Muscle of arm (tissue), 14 donors: Measurements from ENCODE around the gene HELLS. TPM values are rescaled to one million over a fixed set of nuclear protein-coding genes. Genes with fewer than 3 reads are reported as not detected.
A peak's percentile ranks its signal among the peaks of the same experiment; 100 is the strongest.
"Not testable (repeated sequence)": the region's sequence is repeated elsewhere in the genome, so short reads cannot be mapped to it uniquely, and the experiment has no call there.

Source experiments
- DNase-seq: peaks from one replicate; pipeline ENCODE4 v3.0.0-alpha.2; 2013
- long read RNA-seq, 11 donors: transcript quantifications; one replicate each; lab custom pipeline, GENCODE V29; 2026
- polyA plus RNA-seq, 12 donors: library from polyadenylated mRNA; unstranded; fragments of 120-200 nt; gene quantifications; one replicate each; pipeline ENCODE4 v1.2.1, GENCODE V29; 2013; ENCODE audit not compliant: insufficient read length in 12 of 12

Gene HELLS
- polyA plus RNA-seq, result 10 to 100 TPM in 5 of 12 donors, 1 to 10 TPM in 6, not detected in 1; 4.5 to 20.0 (median 9.9) TPM
- long read RNA-seq, donor 1, result 0 reads
- long read RNA-seq, donor 2, partial matches to known transcripts, result 0 of 1 reads
- long read RNA-seq, donor 2, other reads (novel, unspliced or antisense), result 0 of 1 reads
- long read RNA-seq, donor 3, result 0 reads
- long read RNA-seq, donor 4, result 0 reads
- long read RNA-seq, donor 5, result 0 reads
- long read RNA-seq, donor 6, result 0 reads
- long read RNA-seq, donor 7, result 0 reads
- long read RNA-seq, donor 8, result 0 reads
- long read RNA-seq, donor 9, partial matches to known transcripts, result 0 of 1 reads
- long read RNA-seq, donor 9, other reads (novel, unspliced or antisense), result 0 of 1 reads
- long read RNA-seq, donor 10, result 0 reads
- long read RNA-seq, donor 11, partial matches to known transcripts, result 0 of 1 reads
- long read RNA-seq, donor 11, other reads (novel, unspliced or antisense), result 0 of 1 reads

GRCh38 chr10:94545391-94546048 is at the start of gene HELLS:
Gene HELLS (plus strand): TSS chr10:94545788. CDS start chr10:94545922, 134 bp downstream.
- DNase-seq, result peak; percentile 92

- DNase-seq, result no peak
These were observed 49.6 kb upstream of the HELLS start for GRCh38 chr10:94496010-94496409.

- DNase-seq, result no peak
These were observed 48.9 kb upstream of the HELLS start for GRCh38 chr10:94496646-94497045.

- no peak for DNase-seq
These were observed 45.5 kb upstream of the HELLS start for GRCh38 chr10:94500063-94500462.

GRCh38 chr10:94521276-94522250 is 24.0 kb upstream of the HELLS start:
- no peak for DNase-seq

- no peak for DNase-seq
These were observed 21.4 kb upstream of the HELLS start for GRCh38 chr10:94524146-94524545.

GRCh38 chr10:94524711-94525110 is 20.9 kb upstream of the HELLS start:
- no peak for DNase-seq

- not testable (repeated sequence) for DNase-seq
These were observed 14.0 kb upstream of the HELLS start for GRCh38 chr10:94531550-94531949.

- DNase-seq, result no peak
These were observed 12.6 kb upstream of the HELLS start for GRCh38 chr10:94533027-94533426.

GRCh38 chr10:94542282-94542681 is 3.3 kb upstream of the HELLS start:
- DNase-seq, result not testable (repeated sequence)

GRCh38 chr10:94546049-94546900 is 687 bp downstream of the HELLS start:
- peak; percentile 4 for DNase-seq

- DNase-seq, result no peak
These were observed 1.3 kb downstream of the HELLS start for GRCh38 chr10:94546901-94547185.

- no peak for DNase-seq
These were observed 3.6 kb downstream of the HELLS start for GRCh38 chr10:94549221-94549620.

- DNase-seq, result not testable (repeated sequence)
These were observed 22.2 kb downstream of the HELLS start for GRCh38 chr10:94567714-94568307.

- DNase-seq, result no peak
These were observed 25.5 kb downstream of the HELLS start for GRCh38 chr10:94571081-94571480.

- no peak for DNase-seq
These were observed 25.9 kb downstream of the HELLS start for GRCh38 chr10:94571528-94571927.

GRCh38 chr10:94578790-94579189 is 33.2 kb downstream of the HELLS start:
- DNase-seq, result no peak

GRCh38 chr10:94583124-94583523 is 37.5 kb downstream of the HELLS start:
- DNase-seq, result no peak

GRCh38 chr10:94591461-94592205 is 46.0 kb downstream of the HELLS start:
- DNase-seq, result no peak
